Activated naive CD8-positive, alpha-beta T cell treated with anti-CD3 and anti-CD28 coated beads for 36 hours (primary cell): Measurements from ENCODE around the gene LGI4. TPM values are rescaled to one million over a fixed set of nuclear protein-coding genes. Genes with fewer than 3 reads are reported as not detected.

Experiments
- DNase-seq: peaks from one replicate; pipeline ENCODE4 v3.0.0; 2021
- H3K27ac Mint-ChIP-seq: one replicate; pipeline ENCODE4 v1.8.0; 2022; ENCODE audit warnings: mild to moderate bottlenecking, moderate library complexity, mixed read lengths
- H3K27me3 Mint-ChIP-seq: one replicate; pipeline ENCODE4 v1.8.0; 2022; ENCODE audit warnings: mild to moderate bottlenecking, mixed read lengths
- H3K36me3 Mint-ChIP-seq: one replicate; pipeline ENCODE4 v1.8.0; 2021; ENCODE audit warnings: mild to moderate bottlenecking, mixed read lengths
- H3K4me1 Mint-ChIP-seq: one replicate; pipeline ENCODE4 v1.8.0; 2021; ENCODE audit warnings: mixed read lengths
- H3K4me3 Mint-ChIP-seq: one replicate; pipeline ENCODE4 v1.8.0; 2022; ENCODE audit warnings: mild to moderate bottlenecking, moderate library complexity, mixed read lengths
- H3K9me3 Mint-ChIP-seq: one replicate; pipeline ENCODE4 v1.8.0; 2022; ENCODE audit warnings: mixed read lengths
- total RNA-seq, 2 experiments: library from RNA; stranded (reverse); gene quantifications; one replicate each; pipeline ENCODE4 v1.2.3, GENCODE V29; 2021

The LGI4 gene
- total RNA-seq, 2 experiments from 2014 or later, result not detected

GRCh38 chr19:35125749-35126623 lies 8.9 kb downstream of the LGI4 start:
- Mint-ChIP-seq H3K27ac (no peak overlapping the region), H3K9me3 (no peaks in the 10 kb centered on the region), H3K4me1 (peaks cover 12% of the 10 kb centered on the region), H3K27me3 (no peaks in the 10 kb centered on the region), H3K36me3 (no peaks in the 10 kb centered on the region), H3K4me3 (no peak overlapping the region)
- no peak for DNase-seq

GRCh38 chr19:35125270-35125717 lies 9.6 kb downstream of the LGI4 start:
- Mint-ChIP-seq H3K4me3 (no peak overlapping the region), H3K36me3 (no peaks in the 10 kb centered on the region), H3K9me3 (no peaks in the 10 kb centered on the region), H3K27me3 (no peaks in the 10 kb centered on the region), H3K4me1 (peaks cover 12% of the 10 kb centered on the region), H3K27ac (no peak overlapping the region)
- DNase-seq, result no peak

GRCh38 chr19:35124098-35125060 lies 10.5 kb downstream of the LGI4 start:
- Mint-ChIP-seq H3K4me3 (peak overlapping the region; percentile 72), H3K36me3 (no peaks in the 10 kb centered on the region), H3K27me3 (no peaks in the 10 kb centered on the region), H3K9me3 (no peaks in the 10 kb centered on the region), H3K4me1 (peaks cover 12% of the 10 kb centered on the region), H3K27ac (peak overlapping the region; percentile 0)
- DNase-seq, result peak; percentile 90

- H3K4me1 Mint-ChIP-seq, result peaks cover 12% of the 10 kb centered on the region
- peak overlapping the region; percentile 72 for H3K4me3 Mint-ChIP-seq
- no peaks in the 10 kb centered on the region for H3K36me3 Mint-ChIP-seq
- no peaks in the 10 kb centered on the region for H3K9me3 Mint-ChIP-seq
- H3K27ac Mint-ChIP-seq, result no peak overlapping the region
- no peaks in the 10 kb centered on the region for H3K27me3 Mint-ChIP-seq
- DNase-seq, result no peak
Measured at GRCh38 chr19:35123573-35123972, 11.3 kb downstream of the LGI4 start.

GRCh38 chr19:35122687-35123551 lies 11.9 kb downstream of the LGI4 start:
- H3K4me3 Mint-ChIP-seq, result no peak overlapping the region
- no peak for DNase-seq
- H3K9me3 Mint-ChIP-seq, result no peaks in the 10 kb centered on the region
- no peaks in the 10 kb centered on the region for H3K36me3 Mint-ChIP-seq
- no peaks in the 10 kb centered on the region for H3K27me3 Mint-ChIP-seq
- H3K4me1 Mint-ChIP-seq, result peaks cover 12% of the 10 kb centered on the region
- H3K27ac Mint-ChIP-seq, result no peak overlapping the region

- no peak for DNase-seq
- no peak overlapping the region for H3K4me3 Mint-ChIP-seq
- no peaks in the 10 kb centered on the region for H3K9me3 Mint-ChIP-seq
- H3K36me3 Mint-ChIP-seq, result no peaks in the 10 kb centered on the region
- H3K4me1 Mint-ChIP-seq, result peaks cover 12% of the 10 kb centered on the region
- H3K27me3 Mint-ChIP-seq, result no peaks in the 10 kb centered on the region
- no peak overlapping the region for H3K27ac Mint-ChIP-seq
Measured at GRCh38 chr19:35120898-35121297, 14.0 kb downstream of the LGI4 start.

GRCh38 chr19:35120492-35120891 lies 14.4 kb downstream of the LGI4 start:
- no peak overlapping the region for H3K27ac Mint-ChIP-seq
- no peaks in the 10 kb centered on the region for H3K27me3 Mint-ChIP-seq
- DNase-seq, result no peak

GRCh38 chr19:35119578-35120155 lies 15.2 kb downstream of the LGI4 start:
- no peak overlapping the region for H3K27ac Mint-ChIP-seq

More at GRCh38 chr19:35120492-35120891, 14.4 kb downstream of the LGI4 start:
- H3K9me3 Mint-ChIP-seq, result no peaks in the 10 kb centered on the region
- H3K4me1 Mint-ChIP-seq, result peaks cover 12% of the 10 kb centered on the region
- no peak overlapping the region for H3K4me3 Mint-ChIP-seq
- H3K36me3 Mint-ChIP-seq, result no peaks in the 10 kb centered on the region

GRCh38 chr19:35119091-35119490 lies 15.8 kb downstream of the LGI4 start:
- H3K27ac Mint-ChIP-seq, result no peak overlapping the region
- DNase-seq, result no peak
- H3K4me1 Mint-ChIP-seq, result peaks cover 9% of the 10 kb centered on the region
- no peak overlapping the region for H3K4me3 Mint-ChIP-seq
- no peaks in the 10 kb centered on the region for H3K9me3 Mint-ChIP-seq
- no peaks in the 10 kb centered on the region for H3K36me3 Mint-ChIP-seq
- H3K27me3 Mint-ChIP-seq, result no peaks in the 10 kb centered on the region

More at GRCh38 chr19:35119578-35120155, 15.2 kb downstream of the LGI4 start:
- peaks cover 12% of the 10 kb centered on the region for H3K4me1 Mint-ChIP-seq
- H3K4me3 Mint-ChIP-seq, result no peak overlapping the region
- no peak for DNase-seq
- H3K9me3 Mint-ChIP-seq, result no peaks in the 10 kb centered on the region
- H3K36me3 Mint-ChIP-seq, result no peaks in the 10 kb centered on the region
- H3K27me3 Mint-ChIP-seq, result no peaks in the 10 kb centered on the region

- Mint-ChIP-seq H3K27me3 (no peaks in the 10 kb centered on the region), H3K4me3 (no peak overlapping the region), H3K9me3 (no peaks in the 10 kb centered on the region), H3K36me3 (no peaks in the 10 kb centered on the region), H3K27ac (no peak overlapping the region), H3K4me1 (peaks cover 5% of the 10 kb centered on the region)
- DNase-seq, result no peak
Measured at GRCh38 chr19:35118268-35119020, 16.4 kb downstream of the LGI4 start.

- no peak for DNase-seq
- H3K27me3 Mint-ChIP-seq, result no peaks in the 10 kb centered on the region
- H3K4me1 Mint-ChIP-seq, result peaks cover 5% of the 10 kb centered on the region
- H3K9me3 Mint-ChIP-seq, result no peaks in the 10 kb centered on the region
- no peak overlapping the region for H3K27ac Mint-ChIP-seq
- H3K4me3 Mint-ChIP-seq, result no peak overlapping the region
- H3K36me3 Mint-ChIP-seq, result no peaks in the 10 kb centered on the region
Measured at GRCh38 chr19:35117799-35118198, 17.1 kb downstream of the LGI4 start.

GRCh38 chr19:35117116-35117515 lies 17.7 kb downstream of the LGI4 start:
- no peak for DNase-seq
- H3K27me3 Mint-ChIP-seq, result no peaks in the 10 kb centered on the region
- no peaks in the 10 kb centered on the region for H3K36me3 Mint-ChIP-seq
- H3K9me3 Mint-ChIP-seq, result no peaks in the 10 kb centered on the region
- no peak overlapping the region for H3K4me3 Mint-ChIP-seq
- no peak overlapping the region for H3K27ac Mint-ChIP-seq
- H3K4me1 Mint-ChIP-seq, result peaks cover 5% of the 10 kb centered on the region

GRCh38 chr19:35116072-35116801 lies 18.6 kb downstream of the LGI4 start:
- H3K4me3 Mint-ChIP-seq, result no peak overlapping the region
- H3K27me3 Mint-ChIP-seq, result no peaks in the 10 kb centered on the region
- no peaks in the 10 kb centered on the region for H3K9me3 Mint-ChIP-seq
- no peak overlapping the region for H3K27ac Mint-ChIP-seq
- no peak for DNase-seq
- H3K4me1 Mint-ChIP-seq, result peaks cover 5% of the 10 kb centered on the region
- H3K36me3 Mint-ChIP-seq, result no peaks in the 10 kb centered on the region
